Purkinje cell (primary cell): ENCODE results near the gene CYBRD1. TPM values are rescaled to one million over a fixed set of nuclear protein-coding genes. Genes with fewer than 3 reads are reported as not detected.

Experiments used
- polyA plus RNA-seq: library from polyadenylated mRNA; unstranded; fragments of >200 nt; fragmentation: Nextera tagmentation; gene quantifications from 2 replicates; pipeline ENCODE4 v1.2.1, GENCODE V29; 2014

CYBRD1 gene, protein sequence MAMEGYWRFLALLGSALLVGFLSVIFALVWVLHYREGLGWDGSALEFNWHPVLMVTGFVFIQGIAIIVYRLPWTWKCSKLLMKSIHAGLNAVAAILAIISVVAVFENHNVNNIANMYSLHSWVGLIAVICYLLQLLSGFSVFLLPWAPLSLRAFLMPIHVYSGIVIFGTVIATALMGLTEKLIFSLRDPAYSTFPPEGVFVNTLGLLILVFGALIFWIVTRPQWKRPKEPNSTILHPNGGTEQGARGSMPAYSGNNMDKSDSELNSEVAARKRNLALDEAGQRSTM
- polyA plus RNA-seq, result 5.1 and 7.9 TPM in 2 replicates

DNA sequence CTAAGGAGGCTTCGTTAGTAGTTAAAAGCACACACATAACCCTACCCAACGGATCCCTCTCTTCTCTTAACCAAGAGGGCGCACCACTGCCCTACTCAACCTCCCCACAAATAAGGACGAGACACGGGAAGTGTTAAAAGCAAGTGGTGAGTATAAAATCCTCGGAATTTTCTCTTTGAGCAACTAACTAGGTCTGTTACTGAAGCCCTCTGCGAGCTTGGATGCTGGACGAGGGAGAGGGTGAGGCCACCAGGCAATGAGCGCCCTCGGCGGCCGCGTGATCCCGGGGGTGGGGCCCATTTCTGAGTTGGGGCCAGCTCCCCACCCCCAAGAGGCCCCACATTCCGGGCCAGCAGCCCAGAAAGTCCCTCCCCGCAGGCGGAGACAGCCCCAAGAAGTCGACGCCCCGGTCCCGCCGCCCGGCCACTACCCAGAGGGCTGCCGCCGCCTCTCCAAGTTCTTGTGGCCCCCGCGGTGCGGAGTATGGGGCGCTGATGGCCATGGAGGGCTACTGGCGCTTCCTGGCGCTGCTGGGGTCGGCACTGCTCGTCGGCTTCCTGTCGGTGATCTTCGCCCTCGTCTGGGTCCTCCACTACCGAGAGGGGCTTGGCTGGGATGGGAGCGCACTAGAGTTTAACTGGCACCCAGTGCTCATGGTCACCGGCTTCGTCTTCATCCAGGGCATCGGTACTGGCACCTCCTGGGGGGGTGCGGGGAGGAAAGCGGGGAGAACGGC, at the start of gene CYBRD1:
CYBRD1 (plus strand) TSS at position 423 of the 736 bp plus-strand sequence; CDS start at position 495, 72 bp downstream.

Other genes with a start within 250 kb of the CYBRD1 start
- gene METTL8, start 88.5 kb upstream of the CYBRD1 start, polyA plus RNA-seq, result 15.1 and 17.0 TPM in 2 replicates
- 7.6 and 11.4 TPM in 2 replicates for gene DCAF17, start 88.2 kb upstream of the CYBRD1 start, polyA plus RNA-seq
- gene DYNC1I2, start 165.0 kb downstream of the CYBRD1 start, polyA plus RNA-seq, result 190 and 196 TPM in 2 replicates